Liver (tissue), 3 donors: Measurements from ENCODE around the gene IFITM5.

Source experiments
- CTCF ChIP-seq: fragments of 150-350 bp; IDR thresholded peaks from 2 replicates; pipeline ENCODE4 v1.5.1; 2017; ENCODE audit warnings: improper control_type of control experiment, low read depth, low read length; ENCODE audit not compliant: missing input control
- HNF4A ChIP-seq, 2 donors: conservative IDR thresholded peaks; 2 replicates each; pipeline ENCODE4 v1.6.1; 2016; ENCODE audit warnings: antibody characterized with exemption in 2 of 2, mild to moderate bottlenecking in 2 of 2
- RAD21 ChIP-seq, 2 donors: IDR thresholded peaks; 2 replicates each; pipeline ENCODE4 v1.6.1; 2016; ENCODE audit warnings: antibody characterized with exemption in 2 of 2, mild to moderate bottlenecking in 2 of 2
- SP1 ChIP-seq: IDR thresholded peaks from 2 replicates; pipeline ENCODE4 v1.6.1; 2018; ENCODE audit warnings: antibody characterized with exemption, mild to moderate bottlenecking
- TF ChIP-seq, protein P1 (sequence below): IDR thresholded peaks from 2 replicates; pipeline ENCODE4 v1.6.1; 2016; ENCODE audit warnings: antibody characterized with exemption, mild to moderate bottlenecking
- TF ChIP-seq, protein P2 (sequence below): IDR thresholded peaks from 2 replicates; pipeline ENCODE4 v1.6.1; 2016; ENCODE audit warnings: antibody characterized with exemption
- donor health status: healthy.
- donor health status: healthy.

- TF ChIP-seq, protein P1, sequence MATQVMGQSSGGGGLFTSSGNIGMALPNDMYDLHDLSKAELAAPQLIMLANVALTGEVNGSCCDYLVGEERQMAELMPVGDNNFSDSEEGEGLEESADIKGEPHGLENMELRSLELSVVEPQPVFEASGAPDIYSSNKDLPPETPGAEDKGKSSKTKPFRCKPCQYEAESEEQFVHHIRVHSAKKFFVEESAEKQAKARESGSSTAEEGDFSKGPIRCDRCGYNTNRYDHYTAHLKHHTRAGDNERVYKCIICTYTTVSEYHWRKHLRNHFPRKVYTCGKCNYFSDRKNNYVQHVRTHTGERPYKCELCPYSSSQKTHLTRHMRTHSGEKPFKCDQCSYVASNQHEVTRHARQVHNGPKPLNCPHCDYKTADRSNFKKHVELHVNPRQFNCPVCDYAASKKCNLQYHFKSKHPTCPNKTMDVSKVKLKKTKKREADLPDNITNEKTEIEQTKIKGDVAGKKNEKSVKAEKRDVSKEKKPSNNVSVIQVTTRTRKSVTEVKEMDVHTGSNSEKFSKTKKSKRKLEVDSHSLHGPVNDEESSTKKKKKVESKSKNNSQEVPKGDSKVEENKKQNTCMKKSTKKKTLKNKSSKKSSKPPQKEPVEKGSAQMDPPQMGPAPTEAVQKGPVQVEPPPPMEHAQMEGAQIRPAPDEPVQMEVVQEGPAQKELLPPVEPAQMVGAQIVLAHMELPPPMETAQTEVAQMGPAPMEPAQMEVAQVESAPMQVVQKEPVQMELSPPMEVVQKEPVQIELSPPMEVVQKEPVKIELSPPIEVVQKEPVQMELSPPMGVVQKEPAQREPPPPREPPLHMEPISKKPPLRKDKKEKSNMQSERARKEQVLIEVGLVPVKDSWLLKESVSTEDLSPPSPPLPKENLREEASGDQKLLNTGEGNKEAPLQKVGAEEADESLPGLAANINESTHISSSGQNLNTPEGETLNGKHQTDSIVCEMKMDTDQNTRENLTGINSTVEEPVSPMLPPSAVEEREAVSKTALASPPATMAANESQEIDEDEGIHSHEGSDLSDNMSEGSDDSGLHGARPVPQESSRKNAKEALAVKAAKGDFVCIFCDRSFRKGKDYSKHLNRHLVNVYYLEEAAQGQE = no peak
- TF ChIP-seq CTCF (no peak), RAD21 (IDR thresholded peaks at IDR 0.05) (no peak), SP1 (no peak), HNF4A (conservative IDR thresholded peaks at IDR 0.05) (no peak)
- TF ChIP-seq, protein P2, sequence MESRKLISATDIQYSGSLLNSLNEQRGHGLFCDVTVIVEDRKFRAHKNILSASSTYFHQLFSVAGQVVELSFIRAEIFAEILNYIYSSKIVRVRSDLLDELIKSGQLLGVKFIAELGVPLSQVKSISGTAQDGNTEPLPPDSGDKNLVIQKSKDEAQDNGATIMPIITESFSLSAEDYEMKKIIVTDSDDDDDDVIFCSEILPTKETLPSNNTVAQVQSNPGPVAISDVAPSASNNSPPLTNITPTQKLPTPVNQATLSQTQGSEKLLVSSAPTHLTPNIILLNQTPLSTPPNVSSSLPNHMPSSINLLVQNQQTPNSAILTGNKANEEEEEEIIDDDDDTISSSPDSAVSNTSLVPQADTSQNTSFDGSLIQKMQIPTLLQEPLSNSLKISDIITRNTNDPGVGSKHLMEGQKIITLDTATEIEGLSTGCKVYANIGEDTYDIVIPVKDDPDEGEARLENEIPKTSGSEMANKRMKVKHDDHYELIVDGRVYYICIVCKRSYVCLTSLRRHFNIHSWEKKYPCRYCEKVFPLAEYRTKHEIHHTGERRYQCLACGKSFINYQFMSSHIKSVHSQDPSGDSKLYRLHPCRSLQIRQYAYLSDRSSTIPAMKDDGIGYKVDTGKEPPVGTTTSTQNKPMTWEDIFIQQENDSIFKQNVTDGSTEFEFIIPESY = no peak
Observed at GRCh38 chr11:278001-278951, 21.1 kb downstream of the IFITM5 start, which contains the start of gene NLRP6.
